Hindlimb muscle (tissue), 1 donor: Measurements from ENCODE around the gene KLC3. TPM values are rescaled to one million over a fixed set of nuclear protein-coding genes. Genes with fewer than 3 reads are reported as not detected.

Experiments
- DNase-seq: peaks from one replicate; pipeline ENCODE4 v3.0.0-alpha.2; 2013
- polyA plus RNA-seq: library from polyadenylated mRNA; unstranded; fragments of 120-200 nt; gene quantifications from one replicate; pipeline ENCODE4 v1.2.1, GENCODE V29; 2013; ENCODE audit not compliant: insufficient read length

KLC3 gene
- polyA plus RNA-seq, 1 donor, result 0.41 TPM

GRCh38 chr19:45380107-45380506 is 39.6 kb downstream of the KLC3 start:
- DNase-seq, result no peak

- DNase-seq, result no peak
Observed at GRCh38 chr19:45382426-45382825, 41.9 kb downstream of the KLC3 start.

GRCh38 chr19:45385392-45386221 is 45.1 kb downstream of the KLC3 start:
- no peak for DNase-seq

GRCh38 chr19:45391346-45391745 is 50.8 kb downstream of the KLC3 start:
- DNase-seq, result no peak

GRCh38 chr19:45391871-45392665 is 51.5 kb downstream of the KLC3 start:
- DNase-seq, result no peak

- DNase-seq, result no peak
Observed at GRCh38 chr19:45395821-45396617, 55.5 kb downstream of the KLC3 start.

GRCh38 chr19:45400192-45400591 is 59.6 kb downstream of the KLC3 start:
- DNase-seq, result no peak

Other genes starting within 250 kb of the KLC3 start
- 24.8 TPM for gene PPP1R37, start 247.6 kb upstream of the KLC3 start, polyA plus RNA-seq
- gene NKPD1, start 179.8 kb upstream of the KLC3 start, polyA plus RNA-seq, result 0.21 TPM
- 24.0 TPM for gene TRAPPC6A, start 162.5 kb upstream of the KLC3 start, polyA plus RNA-seq
- gene BLOC1S3, start 162.0 kb upstream of the KLC3 start, polyA plus RNA-seq, result 7.6 TPM
- 3.0 TPM for gene EXOC3L2, start 95.3 kb upstream of the KLC3 start, polyA plus RNA-seq
- 39.1 TPM for gene MARK4, start 89.5 kb upstream of the KLC3 start, polyA plus RNA-seq
- 4,137 TPM for gene CKM, start 17.9 kb upstream of the KLC3 start, polyA plus RNA-seq
- gene ERCC2, start 29.8 kb downstream of the KLC3 start, polyA plus RNA-seq, result 15.4 TPM
- 5.8 TPM for gene PPP1R13L, start 64.3 kb downstream of the KLC3 start, polyA plus RNA-seq
- gene POLR1G, start 65.9 kb downstream of the KLC3 start, polyA plus RNA-seq, result 8.5 TPM
- gene ERCC1, start 83.2 kb downstream of the KLC3 start, polyA plus RNA-seq, result 85.9 TPM
- gene FOSB, start 127.2 kb downstream of the KLC3 start, polyA plus RNA-seq, result 49.7 TPM
- gene RTN2, start 156.3 kb downstream of the KLC3 start, polyA plus RNA-seq, result 165 TPM
- gene PPM1N, start 157.7 kb downstream of the KLC3 start, polyA plus RNA-seq, result 1.4 TPM
- gene VASP, start 166.7 kb downstream of the KLC3 start, polyA plus RNA-seq, result 54.4 TPM
- 7.0 TPM for gene OPA3, start 244.1 kb downstream of the KLC3 start, polyA plus RNA-seq